PC-9 (cell line): ENCODE data around the gene SELPLG.

Source experiments
- EZH2 ChIP-seq: fragments of 200-600 bp; sonication (generic); IDR thresholded peaks from 2 replicates; pipeline ENCODE4 v1.8.0; 2017; ENCODE audit warnings: antibody characterized with exemption, low read depth
- TF ChIP-seq, protein P1 (sequence below): fragments of 200-600 bp; sonication (generic); conservative IDR thresholded peaks from 2 replicates; pipeline ENCODE4 v1.6.1; 2017; ENCODE audit warnings: mixed run types, antibody characterized with exemption, mild to moderate bottlenecking, moderate library complexity

- TF ChIP-seq, protein P1, sequence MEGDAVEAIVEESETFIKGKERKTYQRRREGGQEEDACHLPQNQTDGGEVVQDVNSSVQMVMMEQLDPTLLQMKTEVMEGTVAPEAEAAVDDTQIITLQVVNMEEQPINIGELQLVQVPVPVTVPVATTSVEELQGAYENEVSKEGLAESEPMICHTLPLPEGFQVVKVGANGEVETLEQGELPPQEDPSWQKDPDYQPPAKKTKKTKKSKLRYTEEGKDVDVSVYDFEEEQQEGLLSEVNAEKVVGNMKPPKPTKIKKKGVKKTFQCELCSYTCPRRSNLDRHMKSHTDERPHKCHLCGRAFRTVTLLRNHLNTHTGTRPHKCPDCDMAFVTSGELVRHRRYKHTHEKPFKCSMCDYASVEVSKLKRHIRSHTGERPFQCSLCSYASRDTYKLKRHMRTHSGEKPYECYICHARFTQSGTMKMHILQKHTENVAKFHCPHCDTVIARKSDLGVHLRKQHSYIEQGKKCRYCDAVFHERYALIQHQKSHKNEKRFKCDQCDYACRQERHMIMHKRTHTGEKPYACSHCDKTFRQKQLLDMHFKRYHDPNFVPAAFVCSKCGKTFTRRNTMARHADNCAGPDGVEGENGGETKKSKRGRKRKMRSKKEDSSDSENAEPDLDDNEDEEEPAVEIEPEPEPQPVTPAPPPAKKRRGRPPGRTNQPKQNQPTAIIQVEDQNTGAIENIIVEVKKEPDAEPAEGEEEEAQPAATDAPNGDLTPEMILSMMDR: no peak
- no peak for TF ChIP-seq EZH2
Measured at GRCh38 chr12:108622921-108623514, 10.7 kb downstream of the SELPLG start.
